OCI-LY1 (cell line): Measurements from ENCODE around the gene RPUSD4.

Source experiments
- H2AFZ ChIP-seq: fragments of 200-600 bp; sonication (generic), shearing (Covaris generic); 2 replicates; pipeline ENCODE4 v1.6.0; 2014; ENCODE audit warnings: antibody characterized with exemption, mild to moderate bottlenecking, low read length
- H3F3A ChIP-seq: fragments of 200-600 bp; sonication (generic), shearing (Covaris generic); 2 replicates; pipeline ENCODE4 v1.6.0; 2014; ENCODE audit warnings: mild to moderate bottlenecking, antibody characterized with exemption, low read length, moderate library complexity; ENCODE audit not compliant: insufficient read depth
- H3K27ac ChIP-seq: fragments of 200-600 bp; sonication (generic); 2 replicates; pipeline ENCODE4 v1.5.1; 2014; ENCODE audit warnings: low read length, mixed run types, mild to moderate bottlenecking, low read depth; ENCODE audit not compliant: poor library complexity, severe bottlenecking
- H3K27me3 ChIP-seq: fragments of 200-600 bp; sonication (generic); 2 replicates; pipeline ENCODE4 v1.6.0; 2014; ENCODE audit warnings: antibody characterized with exemption, mild to moderate bottlenecking, low read length, moderate library complexity; ENCODE audit not compliant: insufficient read depth
- H3K36me3 ChIP-seq: fragments of 200-600 bp; sonication (generic); 2 replicates; pipeline ENCODE4 v1.6.1; 2014; ENCODE audit warnings: mild to moderate bottlenecking, antibody characterized with exemption, low read length, moderate library complexity, mixed read lengths; ENCODE audit not compliant: insufficient read depth
- H3K4me1 ChIP-seq: fragments of 200-600 bp; sonication (generic); 2 replicates; pipeline ENCODE4 v1.5.1; 2014; ENCODE audit warnings: mild to moderate bottlenecking, low read length, moderate library complexity; ENCODE audit not compliant: insufficient read depth, severe bottlenecking
- H3K4me2 ChIP-seq: fragments of 200-600 bp; sonication (generic), shearing (Covaris generic); 2 replicates; pipeline ENCODE4 v1.6.1; 2014; ENCODE audit warnings: low read length
- H3K4me3 ChIP-seq: fragments of 200-600 bp; sonication (generic); 2 replicates; pipeline ENCODE4 v1.5.1; 2014; ENCODE audit warnings: low read length, low read depth, mild to moderate bottlenecking, mixed read lengths; ENCODE audit not compliant: poor library complexity, severe bottlenecking
- H3K79me2 ChIP-seq: fragments of 200-600 bp; shearing (Covaris generic); 2 replicates; pipeline ENCODE4 v1.6.1; 2016; ENCODE audit warnings: mixed run types, low read length, mixed read lengths; ENCODE audit not compliant: insufficient read depth
- H3K9ac ChIP-seq: fragments of 200-600 bp; sonication (generic), shearing (Covaris generic); 2 replicates; pipeline ENCODE4 v1.6.1; 2014; ENCODE audit warnings: mild to moderate bottlenecking, low read length, mixed read lengths
- H3K9me2 ChIP-seq: fragments of 200-600 bp; sonication (generic), shearing (Covaris generic); 2 replicates; pipeline ENCODE4 v1.6.1; 2014; ENCODE audit warnings: low read depth, mild to moderate bottlenecking, low read length, mixed read lengths
- H3K9me3 ChIP-seq: fragments of 200-600 bp; shearing (Covaris generic); 2 replicates; pipeline ENCODE4 v1.6.1; 2014; ENCODE audit warnings: low read length, mixed read lengths
- H4K20me1 ChIP-seq: fragments of 200-600 bp; sonication (generic), shearing (Covaris generic); 2 replicates; pipeline ENCODE4 v1.6.0; 2016; ENCODE audit warnings: mild to moderate bottlenecking, low read length; ENCODE audit not compliant: insufficient read depth
- EZH2 ChIP-seq: fragments of 200-600 bp; sonication (generic), shearing (Covaris generic); IDR thresholded peaks from 2 replicates; pipeline ENCODE4 v1.8.0; 2017; ENCODE audit warnings: borderline replicate concordance, mixed run types, mild to moderate bottlenecking, antibody characterized with exemption, low read length, moderate library complexity, mixed read lengths
- TF ChIP-seq, protein P1 (sequence below): fragments of 200-600 bp; sonication (generic), shearing (Covaris generic); IDR thresholded peaks from 2 replicates; pipeline ENCODE4 v1.5.1; 2017; ENCODE audit warnings: mild to moderate bottlenecking, antibody characterized with exemption, low read length, moderate library complexity, mixed read lengths

The RPUSD4 gene

GRCh38 chr11:126163779-126164178 lies 47.7 kb downstream of the RPUSD4 start:
- Histone ChIP-seq H3K4me1 (no peaks in the 10 kb centered on the region), H3K4me3 (no peak overlapping the region), H3F3A (no peaks in the 10 kb centered on the region), H4K20me1 (no peaks in the 10 kb centered on the region), H3K9ac (no peak overlapping the region), H3K36me3 (no peaks in the 10 kb centered on the region), H2AFZ (no peak overlapping the region), H3K79me2 (no peaks in the 10 kb centered on the region), H3K4me2 (no peak overlapping the region), H3K27ac (no peak overlapping the region), H3K9me3 (no peaks in the 10 kb centered on the region), H3K27me3 (no peaks in the 10 kb centered on the region), H3K9me2 (no peaks in the 10 kb centered on the region)
- TF ChIP-seq, protein P1, sequence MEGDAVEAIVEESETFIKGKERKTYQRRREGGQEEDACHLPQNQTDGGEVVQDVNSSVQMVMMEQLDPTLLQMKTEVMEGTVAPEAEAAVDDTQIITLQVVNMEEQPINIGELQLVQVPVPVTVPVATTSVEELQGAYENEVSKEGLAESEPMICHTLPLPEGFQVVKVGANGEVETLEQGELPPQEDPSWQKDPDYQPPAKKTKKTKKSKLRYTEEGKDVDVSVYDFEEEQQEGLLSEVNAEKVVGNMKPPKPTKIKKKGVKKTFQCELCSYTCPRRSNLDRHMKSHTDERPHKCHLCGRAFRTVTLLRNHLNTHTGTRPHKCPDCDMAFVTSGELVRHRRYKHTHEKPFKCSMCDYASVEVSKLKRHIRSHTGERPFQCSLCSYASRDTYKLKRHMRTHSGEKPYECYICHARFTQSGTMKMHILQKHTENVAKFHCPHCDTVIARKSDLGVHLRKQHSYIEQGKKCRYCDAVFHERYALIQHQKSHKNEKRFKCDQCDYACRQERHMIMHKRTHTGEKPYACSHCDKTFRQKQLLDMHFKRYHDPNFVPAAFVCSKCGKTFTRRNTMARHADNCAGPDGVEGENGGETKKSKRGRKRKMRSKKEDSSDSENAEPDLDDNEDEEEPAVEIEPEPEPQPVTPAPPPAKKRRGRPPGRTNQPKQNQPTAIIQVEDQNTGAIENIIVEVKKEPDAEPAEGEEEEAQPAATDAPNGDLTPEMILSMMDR: no peak
- no peak for TF ChIP-seq EZH2

DNA sequence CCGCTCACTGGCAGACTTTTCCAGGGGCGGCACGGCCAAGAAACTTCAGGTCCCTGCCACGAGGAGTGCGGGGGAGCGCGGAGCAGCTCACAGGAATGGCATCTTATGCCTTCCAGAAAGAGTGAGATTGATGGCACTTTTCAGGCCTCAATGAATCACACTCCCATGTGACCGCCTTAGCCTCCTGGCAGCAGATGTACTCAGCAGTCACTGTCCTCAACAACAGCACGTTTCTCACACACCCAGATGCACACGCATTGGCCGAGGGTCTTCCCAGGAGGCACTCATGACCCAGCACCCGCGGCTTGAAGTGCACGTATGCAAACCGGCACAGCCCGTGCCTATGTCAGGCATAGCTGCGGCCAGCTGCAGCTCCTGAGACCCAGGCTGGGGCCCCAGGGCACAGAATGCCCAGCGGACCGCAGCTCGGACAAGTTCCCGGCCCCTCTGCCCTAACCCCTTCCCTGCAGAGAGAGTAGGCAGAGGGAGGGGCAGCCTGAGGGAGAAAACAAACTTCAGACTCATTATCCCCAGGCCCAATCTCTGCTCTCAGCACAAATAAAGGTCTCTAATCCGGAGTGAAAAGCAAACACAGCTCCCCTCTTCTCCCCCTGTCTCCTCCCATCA lies 48.3 kb downstream of the RPUSD4 start:
- Histone ChIP-seq H3F3A (no peaks in the 10 kb centered on the region), H3K9me2 (no peaks in the 10 kb centered on the region), H3K4me3 (no peak overlapping the region), H3K9ac (no peak overlapping the region), H4K20me1 (no peaks in the 10 kb centered on the region), H3K27me3 (no peaks in the 10 kb centered on the region), H3K79me2 (no peaks in the 10 kb centered on the region), H3K27ac (no peak overlapping the region), H2AFZ (no peak overlapping the region), H3K4me1 (no peaks in the 10 kb centered on the region), H3K36me3 (no peaks in the 10 kb centered on the region), H3K9me3 (no peaks in the 10 kb centered on the region), H3K4me2 (no peak overlapping the region)
- TF ChIP-seq, protein P1: no peak
- no peak for TF ChIP-seq EZH2

DNA sequence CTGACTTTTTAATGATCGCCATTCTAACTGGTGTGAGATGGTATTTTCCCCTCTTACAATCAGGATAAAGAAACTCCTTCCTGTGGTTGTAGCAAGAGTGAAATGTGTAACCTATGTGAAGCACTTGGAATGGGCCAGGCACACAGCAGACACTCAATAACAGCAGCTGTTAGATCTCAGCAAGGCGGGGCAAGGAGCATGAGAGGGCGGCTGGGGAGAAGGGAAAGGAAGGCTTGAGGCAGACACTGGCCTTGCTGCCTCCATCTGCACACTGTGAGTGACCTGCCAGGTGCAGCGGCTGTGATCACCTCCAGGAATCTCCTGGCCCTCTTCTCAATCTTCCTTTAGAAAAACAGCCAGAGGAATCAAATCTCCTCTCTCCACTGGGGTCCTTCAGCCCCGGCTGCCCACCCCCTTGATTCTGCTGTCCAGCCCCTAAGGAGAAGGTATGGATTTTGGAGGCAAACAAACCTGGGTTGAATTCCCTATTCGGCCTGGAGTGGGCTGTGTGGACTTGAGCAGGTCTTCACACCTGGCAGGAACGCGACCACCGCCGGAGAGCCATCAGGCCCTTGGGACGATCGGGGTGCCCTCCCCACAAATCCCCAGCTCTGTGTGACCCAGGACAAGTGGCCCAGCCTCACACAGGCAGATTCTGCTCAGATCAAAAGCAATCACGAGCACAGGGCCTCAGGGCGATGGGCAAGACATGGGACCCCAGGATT lies 49.0 kb downstream of the RPUSD4 start:
- Histone ChIP-seq H3K79me2 (no peaks in the 10 kb centered on the region), H3K27me3 (no peaks in the 10 kb centered on the region)

More for the DNA sequence above, 49.0 kb downstream of the RPUSD4 start:
- H4K20me1 ChIP-seq: no peaks in the 10 kb centered on the region
- H3K4me3 ChIP-seq: no peak overlapping the region
- H3K4me2 ChIP-seq: no peak overlapping the region
- no peaks in the 10 kb centered on the region for H3K4me1 ChIP-seq
- no peaks in the 10 kb centered on the region for H3K9me3 ChIP-seq
- H2AFZ ChIP-seq: no peak overlapping the region
- TF ChIP-seq EZH2: no peak
- TF ChIP-seq, protein P1: no peak
- no peaks in the 10 kb centered on the region for H3K36me3 ChIP-seq
- no peak overlapping the region for H3K27ac ChIP-seq
- no peaks in the 10 kb centered on the region for H3K9me2 ChIP-seq
- H3K9ac ChIP-seq: no peak overlapping the region
- no peaks in the 10 kb centered on the region for H3F3A ChIP-seq
